HepG2 (cell line): Measurements from ENCODE around the gene LENG1. TPM values are rescaled to one million over a fixed set of nuclear protein-coding genes. Genes with fewer than 3 reads are reported as not detected.
A peak's percentile ranks its signal among the peaks of the same experiment; 100 is the strongest.

Experiments used
- ATAD3A ChIP-seq: sonication (generic); formaldehyde crosslinking; IDR thresholded peaks from 2 replicates; pipeline ENCODE4 v1.4.0; 2020; ENCODE audit warnings: missing genetic modification reagents
- ETS1 ChIP-seq: sonication (generic); formaldehyde crosslinking; IDR thresholded peaks from 2 replicates; pipeline ENCODE4 v1.4.0; 2020; ENCODE audit warnings: missing genetic modification reagents
- GPN1 ChIP-seq: sonication (generic); formaldehyde crosslinking; IDR thresholded peaks from 2 replicates; pipeline ENCODE4 v1.5.1; 2020; ENCODE audit warnings: missing genetic modification reagents, borderline replicate concordance
- HNF1B ChIP-seq: sonication (generic); formaldehyde crosslinking; IDR thresholded peaks from 2 replicates; pipeline ENCODE4 v1.5.1; 2020; ENCODE audit warnings: mild to moderate bottlenecking, moderate library complexity, missing genetic modification reagents
- KDM4B ChIP-seq: sonication (generic); formaldehyde crosslinking; IDR thresholded peaks from 2 replicates; pipeline ENCODE4 v1.4.0; 2020; ENCODE audit warnings: missing genetic modification reagents
- MBD4 ChIP-seq: IDR thresholded peaks from 2 replicates; pipeline ENCODE4 v1.6.1; 2012; ENCODE audit warnings: low read length, inconsistent platforms, borderline replicate concordance
- MEF2D ChIP-seq: sonication (generic); formaldehyde crosslinking; IDR thresholded peaks from 2 replicates; pipeline ENCODE4 v1.5.1; 2020; ENCODE audit warnings: mild to moderate bottlenecking, missing genetic modification reagents
- MNT ChIP-seq: fragments of 450-650 bp; IDR thresholded peaks from 2 replicates; pipeline ENCODE4 v1.6.1; 2016
- NFE2L1 ChIP-seq: sonication (generic); formaldehyde crosslinking; IDR thresholded peaks from 2 replicates; pipeline ENCODE4 v1.4.0; 2020; ENCODE audit warnings: missing genetic modification reagents, mild to moderate bottlenecking, borderline replicate concordance
- POLR2G ChIP-seq: fragments of 200-400 bp; formaldehyde crosslinking; IDR thresholded peaks from 2 replicates; pipeline ENCODE4 v1.6.1; 2018; ENCODE audit warnings: mild to moderate bottlenecking, low read depth, low read length, moderate library complexity
- TAF1 ChIP-seq: sonication (generic); formaldehyde crosslinking; IDR thresholded peaks from 2 replicates; pipeline ENCODE4 v1.4.0; 2020; ENCODE audit warnings: missing genetic modification reagents
- TBX2 ChIP-seq: sonication (generic); formaldehyde crosslinking; IDR thresholded peaks from 2 replicates; pipeline ENCODE4 v1.5.0; 2020; ENCODE audit warnings: missing genetic modification reagents, mild to moderate bottlenecking, borderline replicate concordance
- TRIM24 ChIP-seq: sonication (generic); formaldehyde crosslinking; IDR thresholded peaks from 2 replicates; pipeline ENCODE4 v1.8.0; 2022; ENCODE audit warnings: mild to moderate bottlenecking, missing genetic modification reagents
- ZBTB21 ChIP-seq: sonication (generic); formaldehyde crosslinking; IDR thresholded peaks from 2 replicates; pipeline ENCODE4 v1.4.0; 2020; ENCODE audit warnings: missing genetic modification reagents
- ZNF225 ChIP-seq: sonication (generic); formaldehyde crosslinking; IDR thresholded peaks from 2 replicates; pipeline ENCODE4 v1.4.0; 2020; ENCODE audit warnings: mild to moderate bottlenecking, missing genetic modification reagents
- ZNF432 ChIP-seq: sonication (generic); formaldehyde crosslinking; IDR thresholded peaks from 2 replicates; pipeline ENCODE4 v1.5.0; 2020; ENCODE audit warnings: missing genetic modification reagents, mild to moderate bottlenecking, borderline replicate concordance
- ZNF44 ChIP-seq: sonication (generic); formaldehyde crosslinking; IDR thresholded peaks from 2 replicates; pipeline ENCODE4 v1.5.1; 2020; ENCODE audit warnings: mild to moderate bottlenecking, missing genetic modification reagents
- ZNF557 ChIP-seq: sonication (generic); formaldehyde crosslinking; IDR thresholded peaks from 2 replicates; pipeline ENCODE4 v1.4.0; 2020; ENCODE audit warnings: missing genetic modification reagents
- ZNF691 ChIP-seq: sonication (generic); formaldehyde crosslinking; IDR thresholded peaks from 2 replicates; pipeline ENCODE4 v1.4.0; 2020; ENCODE audit warnings: missing genetic modification reagents, low read depth, mild to moderate bottlenecking, borderline replicate concordance
- ZNF724P ChIP-seq: sonication (generic); formaldehyde crosslinking; IDR thresholded peaks from 2 replicates; pipeline ENCODE4 v1.8.0; 2022; ENCODE audit warnings: missing genetic modification reagents, borderline replicate concordance
- ZNF891 ChIP-seq: sonication (generic); formaldehyde crosslinking; IDR thresholded peaks from 2 replicates; pipeline ENCODE4 v1.5.0; 2020; ENCODE audit warnings: mild to moderate bottlenecking, missing genetic modification reagents
- ZSCAN25 ChIP-seq: sonication (generic); formaldehyde crosslinking; IDR thresholded peaks from 2 replicates; pipeline ENCODE4 v1.8.0; 2022; ENCODE audit warnings: mild to moderate bottlenecking, missing genetic modification reagents
- polyA plus RNA-seq, 8 experiments: library from polyadenylated mRNA; depleted of rRNA in 3 of 8; stranded (reverse) in 7 of 8; unstranded in 1 of 8; fragments of >200 nt; fragmentation: Illumina TruSeq in 4 of 8; extraction: Trizol in 4 of 8; gene quantifications; 2 replicates each; pipeline versions ENCODE4 v1.2.1 to v1.2.3, GENCODE V29; 2011 to 2016; ENCODE audit warnings: low read depth in 4 of 8, missing spikeins in 1 of 8, mixed read lengths in 1 of 8; ENCODE audit not compliant: insufficient read depth in 1 of 8
- total RNA-seq, 5 experiments: library from RNA; depleted of rRNA; stranded (reverse); fragments of >200 nt; fragmentation: Illumina TruSeq; extraction: Trizol; gene quantifications; 2 replicates each; pipeline ENCODE4 v1.2.3, GENCODE V29; 2016; ENCODE audit warnings: low read depth in 1 of 5
- TF ChIP-seq, protein P1 (sequence below): sonication (generic); formaldehyde crosslinking; IDR thresholded peaks from 2 replicates; pipeline ENCODE4 v1.4.0; 2020; ENCODE audit warnings: missing genetic modification reagents, mild to moderate bottlenecking, borderline replicate concordance

Gene LENG1
- total and polyA plus RNA-seq, 2 of the 13 experiments (the other 11 are each of a cell fraction or from before 2014, with no cell fraction given), result 1.8 to 3.8 TPM

DNA sequence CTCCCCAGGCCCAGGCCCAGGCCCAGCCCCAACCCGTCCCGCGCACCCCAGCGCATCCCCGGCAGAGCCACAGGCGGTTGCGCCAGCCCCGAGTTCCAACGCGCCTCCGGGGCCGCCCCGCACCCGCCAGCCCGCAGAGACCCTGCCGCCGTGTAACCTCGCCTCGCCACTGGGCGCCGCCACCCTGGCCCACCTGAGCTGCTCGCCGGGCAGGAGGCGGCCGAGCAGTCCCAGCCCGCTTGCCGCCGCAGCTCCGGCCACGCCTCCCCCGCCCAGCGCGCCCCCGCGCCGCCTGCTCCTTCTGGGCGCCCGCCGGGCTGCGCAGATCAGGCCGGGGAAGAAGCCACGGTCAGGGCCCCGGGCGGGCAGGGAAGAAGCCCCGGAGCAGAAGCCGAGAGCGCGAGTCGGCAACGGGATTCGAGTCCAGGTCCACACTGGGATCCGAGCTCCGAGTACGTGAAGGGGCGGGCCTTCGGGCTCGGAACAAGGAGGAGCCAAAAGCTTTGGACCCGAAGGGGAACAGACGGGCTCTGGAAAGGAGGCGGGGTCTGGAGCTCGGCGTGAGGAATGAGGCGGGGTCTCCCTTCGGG lies 29.7 kb upstream of the LENG1 start, which contains the start of gene MBOAT7 (continued):
- no peak for TF ChIP-seq ZSCAN25 (CRISPR knock-in tag)
- TF ChIP-seq ZNF225 (CRISPR knock-in tag), result peak; percentile 69; the same call in 1 of the 2 replicates
- TF ChIP-seq MNT, result no peak
- TF ChIP-seq POLR2G, result peak; percentile 80
- TF ChIP-seq GPN1, result no peak
- TF ChIP-seq, protein P1, sequence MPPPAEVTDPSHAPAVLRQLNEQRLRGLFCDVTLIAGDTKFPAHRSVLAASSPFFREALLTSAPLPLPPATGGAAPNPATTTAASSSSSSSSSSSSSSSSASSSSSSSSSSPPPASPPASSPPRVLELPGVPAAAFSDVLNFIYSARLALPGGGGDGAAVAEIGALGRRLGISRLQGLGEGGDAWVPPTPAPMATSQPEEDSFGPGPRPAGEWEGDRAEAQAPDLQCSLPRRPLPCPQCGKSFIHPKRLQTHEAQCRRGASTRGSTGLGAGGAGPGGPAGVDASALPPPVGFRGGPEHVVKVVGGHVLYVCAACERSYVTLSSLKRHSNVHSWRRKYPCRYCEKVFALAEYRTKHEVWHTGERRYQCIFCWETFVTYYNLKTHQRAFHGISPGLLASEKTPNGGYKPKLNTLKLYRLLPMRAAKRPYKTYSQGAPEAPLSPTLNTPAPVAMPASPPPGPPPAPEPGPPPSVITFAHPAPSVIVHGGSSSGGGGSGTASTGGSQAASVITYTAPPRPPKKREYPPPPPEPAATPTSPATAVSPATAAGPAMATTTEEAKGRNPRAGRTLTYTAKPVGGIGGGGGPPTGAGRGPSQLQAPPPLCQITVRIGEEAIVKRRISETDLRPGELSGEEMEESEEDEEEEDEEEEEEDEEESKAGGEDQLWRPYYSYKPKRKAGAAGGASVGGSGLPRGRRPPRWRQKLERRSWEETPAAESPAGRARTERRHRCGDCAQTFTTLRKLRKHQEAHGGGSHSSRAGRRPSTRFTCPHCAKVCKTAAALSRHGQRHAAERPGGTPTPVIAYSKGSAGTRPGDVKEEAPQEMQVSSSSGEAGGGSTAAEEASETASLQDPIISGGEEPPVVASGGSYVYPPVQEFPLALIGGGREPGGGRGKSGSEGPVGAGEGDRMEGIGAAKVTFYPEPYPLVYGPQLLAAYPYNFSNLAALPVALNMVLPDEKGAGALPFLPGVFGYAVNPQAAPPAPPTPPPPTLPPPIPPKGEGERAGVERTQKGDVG (CRISPR knock-in tag), result no peak
- no peak; the same call in 1 of the 2 replicates for TF ChIP-seq ZNF724P (CRISPR knock-in tag)
- TF ChIP-seq MEF2D (CRISPR knock-in tag), result no peak
- peak; percentile 81; the same call in 1 of the 2 replicates for TF ChIP-seq ZNF691 (CRISPR knock-in tag)
- no peak for TF ChIP-seq ETS1 (CRISPR knock-in tag)
- peak; percentile 57; the same call in 1 of the 2 replicates for TF ChIP-seq TAF1
- TF ChIP-seq ZNF557 (CRISPR knock-in tag), result no peak
- peak; percentile 59; the same call in 1 of the 2 replicates for TF ChIP-seq ZNF891 (CRISPR knock-in tag)
- TF ChIP-seq MBD4, result no peak
- peak; percentile 65 for TF ChIP-seq HNF1B
- no peak for TF ChIP-seq ZBTB21 (CRISPR knock-in tag)
- no peak for TF ChIP-seq NFE2L1 (CRISPR knock-in tag)
- TF ChIP-seq ZNF432, result no peak
- TF ChIP-seq KDM4B, result no peak
- no peak for TF ChIP-seq TRIM24 (CRISPR knock-in tag)
- TF ChIP-seq TBX2 (CRISPR knock-in tag), result 0 out of 2 replicates have a peak, but pooled peaks have one; percentile 27
- no peak for TF ChIP-seq ZNF44 (CRISPR knock-in tag)
- no peak for TF ChIP-seq ATAD3A (CRISPR knock-in tag)
